Osteocyte (in vitro differentiated cells): ENCODE measurements around the gene EZR. TPM values are rescaled to one million over a fixed set of nuclear protein-coding genes. Genes with fewer than 3 reads are reported as not detected.
"Not testable (repeated sequence)": the region's sequence is repeated elsewhere in the genome, so short reads cannot be mapped to it uniquely, and the experiment has no call there.

Experiments used
- DNase-seq: peaks from one replicate; pipeline ENCODE4 v3.0.0; 2021; ENCODE audit warnings: mixed read lengths; ENCODE audit not compliant: unreplicated experiment; ENCODE audit errors: extremely low spot score
- H3K27ac Mint-ChIP-seq: one replicate; pipeline ENCODE4 v1.8.0; 2021; ENCODE audit warnings: mild to moderate bottlenecking, mixed read lengths; ENCODE audit not compliant: unreplicated experiment
- H3K27me3 Mint-ChIP-seq: one replicate; pipeline ENCODE4 v1.8.0; 2021; ENCODE audit warnings: mixed read lengths; ENCODE audit not compliant: unreplicated experiment
- H3K36me3 Mint-ChIP-seq: one replicate; pipeline ENCODE4 v1.8.0; 2021; ENCODE audit warnings: mixed read lengths; ENCODE audit not compliant: unreplicated experiment
- H3K4me1 Mint-ChIP-seq: one replicate; pipeline ENCODE4 v1.8.0; 2021; ENCODE audit warnings: mixed read lengths; ENCODE audit not compliant: unreplicated experiment
- H3K4me3 Mint-ChIP-seq: one replicate; pipeline ENCODE4 v1.8.0; 2021; ENCODE audit warnings: mild to moderate bottlenecking, moderate library complexity, mixed read lengths; ENCODE audit not compliant: unreplicated experiment
- H3K9me3 Mint-ChIP-seq: one replicate; pipeline ENCODE4 v1.8.0; 2021; ENCODE audit warnings: mixed read lengths; ENCODE audit not compliant: unreplicated experiment
- CTCF ChIP-seq: fragments of 200-600 bp; sonication (generic); IDR thresholded peaks from 2 replicates; pipeline ENCODE4 v1.5.0; 2021; ENCODE audit warnings: antibody characterized with exemption, mild to moderate bottlenecking, moderate library complexity
- total RNA-seq: library from RNA; stranded (reverse); gene quantifications from 2 replicates; pipeline ENCODE4 v1.2.1, GENCODE V29; 2021

The EZR gene
- total RNA-seq, 1 donor from 2014 or later, result 41.1 TPM

GRCh38 chr6:158836625-158837311 is 17.6 kb upstream of the EZR start:
- H3K4me3 Mint-ChIP-seq, result no peak overlapping the region
- no peak for DNase-seq
- H3K27ac Mint-ChIP-seq, result no peak overlapping the region
- TF ChIP-seq CTCF, result no peak
- no peaks in the 10 kb centered on the region for H3K4me1 Mint-ChIP-seq
- H3K9me3 Mint-ChIP-seq, result no peaks in the 10 kb centered on the region
- H3K36me3 Mint-ChIP-seq, result no peaks in the 10 kb centered on the region
- no peaks in the 10 kb centered on the region for H3K27me3 Mint-ChIP-seq

GRCh38 chr6:158835616-158836221 is 16.6 kb upstream of the EZR start:
- Mint-ChIP-seq H3K4me1 (no peaks in the 10 kb centered on the region), H3K27me3 (no peaks in the 10 kb centered on the region), H3K36me3 (no peaks in the 10 kb centered on the region), H3K4me3 (no peak overlapping the region), H3K9me3 (no peaks in the 10 kb centered on the region), H3K27ac (no peak overlapping the region)
- TF ChIP-seq CTCF, result no peak
- DNase-seq, result no peak

GRCh38 chr6:158834675-158835385 is 15.7 kb upstream of the EZR start:
- TF ChIP-seq CTCF, result no peak
- H3K27me3 Mint-ChIP-seq, result no peaks in the 10 kb centered on the region

GRCh38 chr6:158832807-158833206 is 13.6 kb upstream of the EZR start:
- not testable (repeated sequence) for H3K27ac Mint-ChIP-seq, H3K27me3 Mint-ChIP-seq

More at GRCh38 chr6:158834675-158835385, 15.7 kb upstream of the EZR start:
- no peak overlapping the region for H3K4me3 Mint-ChIP-seq
- no peaks in the 10 kb centered on the region for H3K9me3 Mint-ChIP-seq
- no peaks in the 10 kb centered on the region for H3K4me1 Mint-ChIP-seq
- no peaks in the 10 kb centered on the region for H3K36me3 Mint-ChIP-seq
- H3K27ac Mint-ChIP-seq, result no peak overlapping the region
- DNase-seq, result no peak

GRCh38 chr6:158832026-158832425 is 12.9 kb upstream of the EZR start:
- no peaks in the 10 kb centered on the region for H3K9me3 Mint-ChIP-seq
- H3K27ac Mint-ChIP-seq, result no peak overlapping the region
- H3K4me3 Mint-ChIP-seq, result no peak overlapping the region
- no peaks in the 10 kb centered on the region for H3K27me3 Mint-ChIP-seq
- DNase-seq, result no peak
- H3K4me1 Mint-ChIP-seq, result no peaks in the 10 kb centered on the region
- no peaks in the 10 kb centered on the region for H3K36me3 Mint-ChIP-seq
- TF ChIP-seq CTCF, result no peak

More at GRCh38 chr6:158832807-158833206, 13.6 kb upstream of the EZR start:
- H3K4me3 Mint-ChIP-seq, DNase-seq, H3K4me1 Mint-ChIP-seq, H3K9me3 Mint-ChIP-seq, H3K36me3 Mint-ChIP-seq: not testable (repeated sequence)
